OCI-LY1 (cell line): ENCODE data around the gene GOSR2.

Source experiments
- H2AFZ ChIP-seq: fragments of 200-600 bp; sonication (generic), shearing (Covaris generic); 2 replicates; pipeline ENCODE4 v1.6.0; 2014; ENCODE audit warnings: antibody characterized with exemption, mild to moderate bottlenecking, low read length
- H3F3A ChIP-seq: fragments of 200-600 bp; sonication (generic), shearing (Covaris generic); 2 replicates; pipeline ENCODE4 v1.6.0; 2014; ENCODE audit warnings: mild to moderate bottlenecking, antibody characterized with exemption, low read length, moderate library complexity; ENCODE audit not compliant: insufficient read depth
- H3K27ac ChIP-seq: fragments of 200-600 bp; sonication (generic); 2 replicates; pipeline ENCODE4 v1.5.1; 2014; ENCODE audit warnings: low read length, mixed run types, mild to moderate bottlenecking, low read depth; ENCODE audit not compliant: poor library complexity, severe bottlenecking
- H3K27me3 ChIP-seq: fragments of 200-600 bp; sonication (generic); 2 replicates; pipeline ENCODE4 v1.6.0; 2014; ENCODE audit warnings: antibody characterized with exemption, mild to moderate bottlenecking, low read length, moderate library complexity; ENCODE audit not compliant: insufficient read depth
- H3K36me3 ChIP-seq: fragments of 200-600 bp; sonication (generic); 2 replicates; pipeline ENCODE4 v1.6.1; 2014; ENCODE audit warnings: mild to moderate bottlenecking, antibody characterized with exemption, low read length, moderate library complexity, mixed read lengths; ENCODE audit not compliant: insufficient read depth
- H3K4me1 ChIP-seq: fragments of 200-600 bp; sonication (generic); 2 replicates; pipeline ENCODE4 v1.5.1; 2014; ENCODE audit warnings: mild to moderate bottlenecking, low read length, moderate library complexity; ENCODE audit not compliant: insufficient read depth, severe bottlenecking
- H3K4me2 ChIP-seq: fragments of 200-600 bp; sonication (generic), shearing (Covaris generic); 2 replicates; pipeline ENCODE4 v1.6.1; 2014; ENCODE audit warnings: low read length
- H3K4me3 ChIP-seq: fragments of 200-600 bp; sonication (generic); 2 replicates; pipeline ENCODE4 v1.5.1; 2014; ENCODE audit warnings: low read length, low read depth, mild to moderate bottlenecking, mixed read lengths; ENCODE audit not compliant: poor library complexity, severe bottlenecking
- H3K79me2 ChIP-seq: fragments of 200-600 bp; shearing (Covaris generic); 2 replicates; pipeline ENCODE4 v1.6.1; 2016; ENCODE audit warnings: mixed run types, low read length, mixed read lengths; ENCODE audit not compliant: insufficient read depth
- H3K9ac ChIP-seq: fragments of 200-600 bp; sonication (generic), shearing (Covaris generic); 2 replicates; pipeline ENCODE4 v1.6.1; 2014; ENCODE audit warnings: mild to moderate bottlenecking, low read length, mixed read lengths
- H3K9me2 ChIP-seq: fragments of 200-600 bp; sonication (generic), shearing (Covaris generic); 2 replicates; pipeline ENCODE4 v1.6.1; 2014; ENCODE audit warnings: low read depth, mild to moderate bottlenecking, low read length, mixed read lengths
- H3K9me3 ChIP-seq: fragments of 200-600 bp; shearing (Covaris generic); 2 replicates; pipeline ENCODE4 v1.6.1; 2014; ENCODE audit warnings: low read length, mixed read lengths
- H4K20me1 ChIP-seq: fragments of 200-600 bp; sonication (generic), shearing (Covaris generic); 2 replicates; pipeline ENCODE4 v1.6.0; 2016; ENCODE audit warnings: mild to moderate bottlenecking, low read length; ENCODE audit not compliant: insufficient read depth
- EZH2 ChIP-seq: fragments of 200-600 bp; sonication (generic), shearing (Covaris generic); IDR thresholded peaks from 2 replicates; pipeline ENCODE4 v1.8.0; 2017; ENCODE audit warnings: borderline replicate concordance, mixed run types, mild to moderate bottlenecking, antibody characterized with exemption, low read length, moderate library complexity, mixed read lengths
- TF ChIP-seq, protein P1 (sequence below): fragments of 200-600 bp; sonication (generic), shearing (Covaris generic); IDR thresholded peaks from 2 replicates; pipeline ENCODE4 v1.5.1; 2017; ENCODE audit warnings: mild to moderate bottlenecking, antibody characterized with exemption, low read length, moderate library complexity, mixed read lengths

Gene GOSR2

DNA sequence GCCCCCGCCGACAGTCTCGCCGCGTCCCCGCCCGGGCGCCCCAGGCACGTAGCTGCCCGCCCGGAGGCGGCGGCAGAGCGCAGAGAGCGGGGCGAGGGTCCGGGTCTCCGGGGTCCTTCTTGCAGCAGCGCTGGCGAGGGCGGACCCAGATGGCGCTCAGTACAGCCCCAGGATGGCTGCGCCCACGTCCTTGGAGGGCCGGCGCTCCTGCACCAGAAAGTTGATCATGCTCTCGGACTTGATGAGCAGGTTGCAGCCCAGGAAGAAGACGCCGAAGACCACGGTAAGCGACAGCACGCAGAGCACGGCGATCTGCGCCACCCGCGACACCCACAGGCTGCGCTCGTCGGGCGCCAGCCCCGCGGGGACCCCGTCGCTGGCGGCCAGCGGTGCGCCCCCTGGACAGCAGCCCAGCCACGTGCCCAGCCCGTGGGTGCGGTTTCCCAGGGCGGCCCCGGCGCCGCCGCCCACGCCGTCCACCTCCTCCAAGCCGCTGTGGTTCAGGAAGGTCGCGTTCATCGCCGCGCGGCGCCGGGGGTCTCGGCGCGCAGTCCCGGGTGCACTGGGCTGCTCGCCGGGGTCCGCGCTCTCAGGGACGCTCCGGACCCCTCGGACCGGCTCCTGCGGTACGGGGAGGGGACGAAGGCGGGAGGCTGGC is 55.7 kb downstream of the GOSR2 start:
- Histone ChIP-seq H3K36me3 (no peaks in the 10 kb centered on the region), H3F3A (no peaks in the 10 kb centered on the region), H3K9me2 (no peaks in the 10 kb centered on the region), H4K20me1 (no peaks in the 10 kb centered on the region), H2AFZ (no peak overlapping the region), H3K4me3 (peak overlapping the region; percentile 57), H3K9ac (peak overlapping the region; percentile 33; the same call in 1 of the 2 replicates), H3K4me2 (peak overlapping the region; percentile 63), H3K9me3 (no peaks in the 10 kb centered on the region), H3K79me2 (no peaks in the 10 kb centered on the region), H3K27ac (no peak overlapping the region), H3K4me1 (peaks cover 29% of the 10 kb centered on the region), H3K27me3 (no peaks in the 10 kb centered on the region)
- TF ChIP-seq, protein P1, sequence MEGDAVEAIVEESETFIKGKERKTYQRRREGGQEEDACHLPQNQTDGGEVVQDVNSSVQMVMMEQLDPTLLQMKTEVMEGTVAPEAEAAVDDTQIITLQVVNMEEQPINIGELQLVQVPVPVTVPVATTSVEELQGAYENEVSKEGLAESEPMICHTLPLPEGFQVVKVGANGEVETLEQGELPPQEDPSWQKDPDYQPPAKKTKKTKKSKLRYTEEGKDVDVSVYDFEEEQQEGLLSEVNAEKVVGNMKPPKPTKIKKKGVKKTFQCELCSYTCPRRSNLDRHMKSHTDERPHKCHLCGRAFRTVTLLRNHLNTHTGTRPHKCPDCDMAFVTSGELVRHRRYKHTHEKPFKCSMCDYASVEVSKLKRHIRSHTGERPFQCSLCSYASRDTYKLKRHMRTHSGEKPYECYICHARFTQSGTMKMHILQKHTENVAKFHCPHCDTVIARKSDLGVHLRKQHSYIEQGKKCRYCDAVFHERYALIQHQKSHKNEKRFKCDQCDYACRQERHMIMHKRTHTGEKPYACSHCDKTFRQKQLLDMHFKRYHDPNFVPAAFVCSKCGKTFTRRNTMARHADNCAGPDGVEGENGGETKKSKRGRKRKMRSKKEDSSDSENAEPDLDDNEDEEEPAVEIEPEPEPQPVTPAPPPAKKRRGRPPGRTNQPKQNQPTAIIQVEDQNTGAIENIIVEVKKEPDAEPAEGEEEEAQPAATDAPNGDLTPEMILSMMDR = no peak
- TF ChIP-seq EZH2 = no peak

GRCh38 chr17:46979147-46979863 is 56.3 kb downstream of the GOSR2 start, which contains the start of gene RPRML:
Gene RPRML, minus strand, starts transcription at chr17:46979253. Its CDS starts 246 bp downstream, at chr17:46979007.
- H3K9me3 ChIP-seq = no peaks in the 10 kb centered on the region
- H3K27me3 ChIP-seq = no peaks in the 10 kb centered on the region
- peaks cover 29% of the 10 kb centered on the region for H3K4me1 ChIP-seq
- H3K27ac ChIP-seq = no peak within 1 kb of the TSS
- H3F3A ChIP-seq = no peaks in the 10 kb centered on the region
- H3K4me3 ChIP-seq = peak within 1 kb of the TSS; percentile 57
- H3K4me2 ChIP-seq = peak within 1 kb of the TSS; percentile 63
- peak within 1 kb of the TSS; percentile 33; the same call in 1 of the 2 replicates for H3K9ac ChIP-seq
- TF ChIP-seq, protein P1 = no peak
- no peak for TF ChIP-seq EZH2
- no peaks in the 10 kb centered on the region for H4K20me1 ChIP-seq
- no peaks in the 10 kb centered on the region for H3K79me2 ChIP-seq
- no peaks in the 10 kb centered on the region for H3K9me2 ChIP-seq
- H2AFZ ChIP-seq = no peak within 1 kb of the TSS
- H3K36me3 ChIP-seq = no peaks in the 10 kb centered on the region

- TF ChIP-seq, protein P1 = no peak
- TF ChIP-seq EZH2 = no peak
- Histone ChIP-seq H3K27ac (peak overlapping the region; percentile 36), H2AFZ (no peak overlapping the region)
These were observed 59.6 kb downstream of the GOSR2 start for GRCh38 chr17:46982577-46982976.

More at GRCh38 chr17:46982577-46982976, 59.6 kb downstream of the GOSR2 start:
- H3K9ac ChIP-seq = no peak overlapping the region
- no peaks in the 10 kb centered on the region for H3K27me3 ChIP-seq
- H3K4me1 ChIP-seq = peaks cover 29% of the 10 kb centered on the region
- H3F3A ChIP-seq = no peaks in the 10 kb centered on the region
- H3K36me3 ChIP-seq = no peaks in the 10 kb centered on the region
- no peaks in the 10 kb centered on the region for H3K9me3 ChIP-seq
- H3K79me2 ChIP-seq = no peaks in the 10 kb centered on the region
- no peaks in the 10 kb centered on the region for H3K9me2 ChIP-seq
- peak overlapping the region; percentile 2 for H3K4me3 ChIP-seq
- peak overlapping the region; percentile 16; the same call in 1 of the 2 replicates for H3K4me2 ChIP-seq
- no peaks in the 10 kb centered on the region for H4K20me1 ChIP-seq
